Upper lobe of left lung (tissue), 6 donors: Measurements from ENCODE around the gene WIPF2. TPM values are rescaled to one million over a fixed set of nuclear protein-coding genes. Genes with fewer than 3 reads are reported as not detected.
A peak's percentile ranks its signal among the peaks of the same experiment; 100 is the strongest.

Experiments
- ATAC-seq, 2 donors: fragments of 200-7000 bp; cut with Tn5 transposase; one replicate each; pipeline ENCODE4 v1.9.1; 2022; ENCODE audit warnings: mild to moderate bottlenecking in 2 of 2, moderate library complexity in 2 of 2; ENCODE audit not compliant: low FRiP score in 2 of 2
- DNase-seq, 2 donors: peaks; one replicate each; pipeline ENCODE4 v3.0.0-alpha.2; 2019 to 2020
- H3K27ac ChIP-seq, 4 donors: fragments of 200-600 bp; sonication (generic); one replicate each; pipeline ENCODE4 v1.5.1; 2016 to 2019
- H3K27me3 ChIP-seq, 4 donors: fragments of 200-600 bp; sonication (generic); one replicate each; pipeline ENCODE4 v1.5.1; 2017 to 2019
- H3K36me3 ChIP-seq, 4 donors: fragments of 200-600 bp; sonication (generic); one replicate each; pipeline ENCODE4 v1.5.1; 2016 to 2019
- H3K4me1 ChIP-seq, 4 donors: fragments of 200-600 bp; sonication (generic); one replicate each; pipeline ENCODE4 v1.5.1; 2018 to 2019
- H3K4me3 ChIP-seq, 4 donors: fragments of 200-600 bp; sonication (generic); one replicate each; pipeline ENCODE4 v1.5.1; 2017 to 2019; ENCODE audit warnings: mild to moderate bottlenecking in 2 of 4, moderate library complexity in 1 of 4
- H3K9me3 ChIP-seq, 4 donors: fragments of 200-600 bp; sonication (generic); one replicate each; pipeline ENCODE4 v1.5.1; 2018 to 2019
- CTCF ChIP-seq, 6 experiments: fragments of 450-650 bp in 4 of 6; fragments of 200-600 bp in 2 of 6; sonication (generic) in 2 of 6; IDR thresholded peaks; one replicate each; pipeline ENCODE4 v1.5.1; 2016 to 2019; ENCODE audit warnings: antibody characterized with exemption in 6 of 6
- EP300 ChIP-seq, 4 donors: sonication (generic); formaldehyde crosslinking; IDR thresholded peaks; one replicate each; pipeline ENCODE4 v1.5.1; 2017; ENCODE audit warnings: antibody characterized with exemption in 4 of 4, control low read depth in 2 of 4
- POLR2A ChIP-seq, 4 donors: fragments of 450-650 bp; IDR thresholded peaks; one replicate each; pipeline ENCODE4 v1.5.1; 2016 to 2017; ENCODE audit warnings: antibody characterized with exemption in 4 of 4, mild to moderate bottlenecking in 2 of 4
- POLR2AphosphoS5 ChIP-seq, 2 donors: sonication (generic); formaldehyde crosslinking; IDR thresholded peaks; one replicate each; pipeline ENCODE4 v1.5.1; 2017; ENCODE audit warnings: antibody characterized with exemption in 2 of 2
- WGBS, 2 donors: methylation state at CpG; one replicate each; pipeline ENCODE4 v1.1.5; 2017 to 2018; 5-methylcytosine and 5-hydroxymethylcytosine counted together
- total RNA-seq, 6 donors: library from RNA; depleted of rRNA in 4 of 6; stranded (reverse); fragments of >200 nt in 4 of 6; gene quantifications; one replicate each; pipeline versions ENCODE4 v1.1.0 to v1.2.1, GENCODE V29; 2016 to 2021
- donor health status: DM: no; HTN: no; CAD: no; lungs with moderate emphysema.
- donor health status: DM: no; HTN: yes; CAD: no; lungs with severe emphysema.

The WIPF2 gene
- total RNA-seq, 6 donors from 2014 or later: 19.9 to 39.8 (median 26.2) TPM

DNA sequence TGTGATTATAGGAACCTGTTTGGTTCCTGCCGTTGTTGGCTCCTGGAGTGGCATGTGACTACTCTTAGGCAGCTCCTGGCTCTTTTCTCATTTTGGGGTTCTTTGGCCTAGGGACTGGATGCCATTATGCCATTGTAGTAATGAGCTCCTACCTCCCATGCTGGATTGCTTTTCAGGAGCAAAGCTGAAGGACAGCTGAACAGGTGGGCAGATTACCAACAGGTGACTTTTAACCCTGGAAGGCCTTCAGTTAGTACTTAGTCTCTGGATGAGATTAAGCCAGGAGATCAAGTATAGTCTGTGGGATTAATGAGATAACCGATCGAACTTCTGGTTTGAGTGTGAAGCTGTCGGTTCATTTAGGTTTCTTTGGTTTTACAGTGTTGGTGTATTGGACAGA is 25.2 kb downstream of the WIPF2 start:
- H3K27ac ChIP-seq: peak overlapping the region in 1 of 4 donors; percentile 32
- no peaks in the 10 kb centered on the region for H3K9me3 ChIP-seq
- no peak for TF ChIP-seq EP300 (IDR thresholded peaks at IDR 0.05)
- TF ChIP-seq CTCF (IDR thresholded peaks at IDR 0.05): no peak
- WGBS, 2 donors: 86 to 90% methylated on average over 4 of the region's 4 CpGs
- H3K4me1 ChIP-seq: peaks cover 5 to 32% (median 6%) of the 10 kb centered on the region in 4 donors
- no peak for DNase-seq
- no peaks in the 10 kb centered on the region for H3K36me3 ChIP-seq
- H3K27me3 ChIP-seq: no peaks in the 10 kb centered on the region
- H3K4me3 ChIP-seq: no peak overlapping the region
- ATAC-seq: no peak

DNA sequence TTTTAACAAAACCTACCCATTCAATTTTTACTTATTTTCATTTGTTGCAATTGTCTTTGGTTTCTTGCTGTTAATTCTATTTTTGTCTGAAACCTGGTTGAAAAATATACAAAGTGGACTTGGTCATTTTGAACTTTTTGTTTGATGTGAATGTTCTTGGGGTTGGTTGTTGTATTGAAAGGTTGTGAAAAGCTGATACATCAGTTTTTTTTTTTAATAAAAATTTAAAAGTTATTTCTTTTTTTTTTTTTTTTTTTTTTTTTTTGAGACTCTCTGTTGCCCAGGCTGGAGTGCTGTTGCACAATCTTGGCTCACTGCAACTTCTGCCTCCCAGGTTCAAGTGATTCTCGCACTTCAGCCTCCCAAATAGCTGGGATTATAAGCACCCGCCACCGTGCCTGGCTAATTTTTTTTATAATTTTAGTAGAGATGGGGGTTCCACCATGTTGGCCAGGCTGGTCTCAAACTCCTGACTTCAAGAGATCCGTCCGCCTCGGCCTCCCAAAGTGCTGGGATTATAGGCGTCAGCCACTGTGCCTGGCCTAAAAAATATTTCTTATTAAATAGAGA is 28.9 kb downstream of the WIPF2 start:
- Histone ChIP-seq H3K27me3 (no peaks in the 10 kb centered on the region), H3K4me1 (peaks cover 7 to 26% (median 14%) of the 10 kb centered on the region in 4 donors), H3K36me3 (no peaks in the 10 kb centered on the region), H3K4me3 (no peak overlapping the region), H3K9me3 (no peaks in the 10 kb centered on the region), H3K27ac (no peak overlapping the region)
- DNase-seq: peak in 1 of 2 donors; percentile 72
- 77% methylated on average over 7 of the region's 7 CpGs for WGBS, 2 donors
- TF ChIP-seq POLR2A (IDR thresholded peaks at IDR 0.05): no peak
- TF ChIP-seq CTCF (IDR thresholded peaks at IDR 0.05): no peak
- TF ChIP-seq POLR2AphosphoS5 (IDR thresholded peaks at IDR 0.05): no peak
- TF ChIP-seq EP300 (IDR thresholded peaks at IDR 0.05): no peak
- no peak for ATAC-seq

DNA sequence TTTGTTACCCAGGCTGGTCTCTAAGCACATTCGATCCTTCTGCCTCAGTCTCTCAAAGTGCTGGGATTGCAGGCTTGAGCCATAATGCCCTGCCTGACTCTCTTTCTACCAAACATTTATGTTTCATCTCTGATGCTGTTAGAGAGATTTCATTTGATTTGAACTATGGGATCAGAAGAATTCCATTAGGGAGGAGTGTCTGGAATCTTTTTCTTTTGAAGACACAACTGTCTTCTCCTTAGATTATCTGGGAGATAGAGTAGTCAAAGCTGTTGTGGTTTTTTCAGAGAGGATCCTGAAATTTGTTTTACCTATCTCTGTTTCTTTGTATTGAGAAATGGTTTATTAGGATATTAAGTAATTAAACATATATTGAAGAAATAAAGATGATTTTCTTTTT is 29.4 kb downstream of the WIPF2 start:
- H3K36me3 ChIP-seq: no peaks in the 10 kb centered on the region
- H3K27me3 ChIP-seq: no peaks in the 10 kb centered on the region
- no peak overlapping the region for H3K4me3 ChIP-seq
- ATAC-seq (no peak), DNase-seq (no peak)
- 94 to 100% methylated on average over 1 of the region's 1 CpG for WGBS, 2 donors
- TF ChIP-seq EP300 (IDR thresholded peaks at IDR 0.05) (no peak), POLR2AphosphoS5 (IDR thresholded peaks at IDR 0.05) (no peak), POLR2A (IDR thresholded peaks at IDR 0.05) (no peak), CTCF (IDR thresholded peaks at IDR 0.05) (no peak)
- no peaks in the 10 kb centered on the region for H3K9me3 ChIP-seq
- peaks cover 7 to 22% (median 14%) of the 10 kb centered on the region in 4 donors for H3K4me1 ChIP-seq
- H3K27ac ChIP-seq: no peak overlapping the region

DNA sequence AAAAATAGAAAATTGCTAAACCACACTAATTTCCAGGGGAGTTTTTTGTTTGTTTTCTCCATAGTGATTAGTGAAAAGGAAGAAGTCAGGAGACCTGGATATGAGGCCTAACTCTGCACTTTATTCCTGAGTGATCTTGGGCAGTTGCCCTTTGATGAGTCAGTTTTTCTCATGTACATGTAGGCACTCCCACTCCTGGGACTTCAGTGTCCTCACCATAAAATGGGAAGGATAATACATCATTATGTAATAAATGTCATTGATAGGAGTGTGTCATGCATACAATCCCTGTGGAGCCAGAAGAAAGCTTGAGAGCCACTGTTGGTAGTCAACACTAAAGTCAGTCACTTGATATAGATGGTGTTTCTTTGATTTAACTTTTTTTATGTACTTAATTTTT is 32.5 kb downstream of the WIPF2 start:
- no peak overlapping the region for H3K27ac ChIP-seq
- no peaks in the 10 kb centered on the region for H3K9me3 ChIP-seq
- H3K4me1 ChIP-seq: peaks cover 7 to 17% (median 12%) of the 10 kb centered on the region in 4 donors
- no peak for TF ChIP-seq POLR2A (IDR thresholded peaks at IDR 0.05)
- no peak for TF ChIP-seq EP300 (IDR thresholded peaks at IDR 0.05)
- TF ChIP-seq POLR2AphosphoS5 (IDR thresholded peaks at IDR 0.05): no peak
- no peak for TF ChIP-seq CTCF (IDR thresholded peaks at IDR 0.05)
- DNase-seq (no peak), ATAC-seq (peak in 1 of 2 donors; percentile 88)
- no peaks in the 10 kb centered on the region for H3K27me3 ChIP-seq
- no peak overlapping the region for H3K4me3 ChIP-seq
- peaks cover under 1 to 5% (median 4%) of the 10 kb centered on the region in 4 donors for H3K36me3 ChIP-seq

DNA sequence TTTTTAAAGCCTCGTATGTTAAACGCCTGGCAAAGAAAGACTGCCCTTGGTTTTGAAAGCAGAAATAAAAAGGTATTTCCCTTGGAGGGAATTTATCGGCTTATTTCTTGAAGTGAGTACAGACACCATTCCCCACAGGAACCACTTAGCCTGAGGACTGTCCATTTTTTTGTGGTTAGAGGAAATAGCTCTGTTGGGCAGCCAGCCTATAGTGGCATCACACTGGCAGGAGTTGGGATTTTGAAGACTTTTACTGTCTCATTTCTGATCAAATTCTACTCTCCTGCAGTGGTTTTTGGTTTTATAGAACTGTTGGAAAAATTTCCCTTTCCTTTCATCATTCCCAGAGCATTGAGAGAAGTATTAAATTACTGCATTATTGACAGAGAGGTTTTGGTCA is 34.5 kb downstream of the WIPF2 start:
- H3K9me3 ChIP-seq: no peaks in the 10 kb centered on the region
- TF ChIP-seq CTCF (IDR thresholded peaks at IDR 0.05): no peak
- H3K27me3 ChIP-seq: no peaks in the 10 kb centered on the region
- 91 to 92% methylated on average over 3 of the region's 3 CpGs for WGBS, 2 donors
- DNase-seq (no peak), ATAC-seq (no peak)
- no peak overlapping the region for H3K4me3 ChIP-seq
- H3K36me3 ChIP-seq: peaks cover 14 to 24% (median 20%) of the 10 kb centered on the region in 4 donors
- H3K4me1 ChIP-seq: peaks cover 7 to 12% (median 9%) of the 10 kb centered on the region in 4 donors
- H3K27ac ChIP-seq: no peak overlapping the region
